ENCODE results near the gene GSTM3. TPM values are rescaled to one million over a fixed set of nuclear protein-coding genes. Genes with fewer than 3 reads are reported as not detected.

The GSTM3 gene
- total and polyA plus RNA-seq, 2 of the 13 experiments (the other 11 are each of a cell fraction or from before 2014, with no cell fraction given), result 127 to 142 TPM

DNA sequence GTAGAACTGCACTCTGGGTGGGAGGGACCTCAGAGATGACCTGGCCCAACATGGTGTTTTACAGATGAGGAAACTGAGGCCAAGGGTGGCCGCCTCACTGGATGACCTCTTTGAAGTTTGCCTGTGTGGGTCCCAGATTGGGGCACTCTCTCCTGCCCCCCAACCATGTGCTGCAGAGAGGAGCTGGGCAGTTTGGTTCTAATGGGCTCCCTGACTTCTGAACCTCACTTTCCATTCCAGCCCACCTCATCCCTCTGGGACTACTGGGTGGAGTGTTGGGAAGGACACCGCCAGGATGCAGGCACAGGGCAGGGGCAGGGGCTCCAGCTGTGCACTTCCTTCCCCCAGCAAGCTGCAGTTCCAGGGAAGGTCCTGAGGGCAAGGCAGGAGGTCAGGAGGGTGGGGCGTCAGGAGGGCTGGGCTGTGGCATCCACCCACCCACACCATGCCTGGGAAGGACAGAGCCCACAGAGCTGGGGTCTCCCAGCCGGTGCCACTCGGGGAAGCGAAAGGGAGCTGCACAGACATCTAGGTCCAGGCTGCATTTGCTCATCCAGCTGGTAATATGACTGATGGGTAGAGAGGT, 33.2 kb upstream of the GSTM3 start:
- H3K79me2 ChIP-seq (ENCODE audit: insufficient read depth, low read length), result no peaks in the 10 kb centered on the region
- CTCF ChIA-PET (ENCODE audit: low intra/inter-chr PET ratio, low total read pairs), result interaction anchor here (1.4 to 2.0 kb wide), 6 partner anchors 34 to 228 kb away, joined by 4 to 26 read pairs (median 9); partner anchors contain the start of genes AHCYL1 and GSTM3
- POLR2A ChIA-PET, result interaction anchor here (1.1 to 2.1 kb wide), 3 partner anchors 10 to 210 kb away, joined by 3 to 6 read pairs (median 6); partner anchors contain the start of genes AHCYL1 and EPS8L3
- H3K9me3 ChIP-seq (ENCODE audit: low read length), result no peaks in the 10 kb centered on the region
- H4K20me1 ChIP-seq (ENCODE audit: insufficient read depth, low read length), result no peaks in the 10 kb centered on the region
- H3K36me3 ChIP-seq (replicated peaks in 1 of 2; ENCODE audit: control insufficient read depth in 1 of 2, insufficient read depth in 2 of 2, low read length in 2 of 2), result no peaks in the 10 kb centered on the region
- no peak for ATAC-seq
- H3K27me3 ChIP-seq (ENCODE audit: control insufficient read depth in 1 of 2, insufficient read depth in 2 of 2, low read length in 2 of 2), result peaks cover 2 to 19% of the 10 kb centered on the region in 2 experiments; a peak in 3 of 5 replicates
- no peak overlapping the region for H2AFZ ChIP-seq (ENCODE audit: low read length)
- no peak for DNase-seq (ENCODE audit: low spot score)
- intact Hi-C loops (cut with micrococcal nuclease; ENCODE audit: unreplicated experiment) (loop anchor here (1.0 to 5.0 kb wide), 6 partner anchors 11 to 228 kb away; partner anchors contain the start of genes EPS8L3 and GSTM4), in situ Hi-C loops (cut with HindIII; ENCODE audit: extremely low pct_ligation_motif_present, low pct_unique_long_range_greater_than_20kb) (loop anchor here (5.0 kb wide), 3 partner anchors 57 to 227 kb away; partner anchors contain the start of gene GNAI3)
- peaks cover 42% of the 10 kb centered on the region for H3K4me1 ChIP-seq (ENCODE audit: insufficient read depth, low read length)
- no peak overlapping the region for H3K4me3 ChIP-seq (replicated peaks in 1 of 3; ENCODE audit: insufficient read depth in 1 of 3, low read depth in 2 of 3, low read length in 3 of 3)
- 78% methylated on average over 3 of the region's 6 CpGs for WGBS (ENCODE audit: low lambda C conversion rate)
- BruUV-seq (replicated peaks), result no TSS peak
- no peak for FAIRE-seq
- no peak overlapping the region for H3K4me2 ChIP-seq (ENCODE audit: low read depth, low read length)
- no peak overlapping the region for H3K27ac ChIP-seq (ENCODE audit: extremely low read length, insufficient read depth, low read length)
- H3K9ac ChIP-seq (ENCODE audit: insufficient read depth, low read depth, low read length), result no peak overlapping the region
- TF ChIP-seq ZC3H4 (CRISPR knock-in tag; IDR thresholded peaks at IDR 0.05; ENCODE audit: borderline replicate concordance) (no peak), FOXP1 (IDR thresholded peaks at IDR 0.05) (no peak), FOXP1 (CRISPR knock-in tag; IDR thresholded peaks at IDR 0.05) (no peak), NFKBIZ (CRISPR knock-in tag; IDR thresholded peaks at IDR 0.05) (no peak), ZNF709 (CRISPR knock-in tag; IDR thresholded peaks at IDR 0.05) (no peak), CHD4 (IDR thresholded peaks at IDR 0.05; ENCODE audit: borderline replicate concordance, low read length) (no peak), ZNF891 (CRISPR knock-in tag; IDR thresholded peaks at IDR 0.05) (0 out of 2 replicates have a peak, but pooled peaks have one; percentile 47), IRX3 (CRISPR knock-in tag; IDR thresholded peaks at IDR 0.05; ENCODE audit: borderline replicate concordance, low read depth) (no peak)
- TF ChIP-seq, protein P1, sequence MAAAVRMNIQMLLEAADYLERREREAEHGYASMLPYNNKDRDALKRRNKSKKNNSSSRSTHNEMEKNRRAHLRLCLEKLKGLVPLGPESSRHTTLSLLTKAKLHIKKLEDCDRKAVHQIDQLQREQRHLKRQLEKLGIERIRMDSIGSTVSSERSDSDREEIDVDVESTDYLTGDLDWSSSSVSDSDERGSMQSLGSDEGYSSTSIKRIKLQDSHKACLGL (CRISPR knock-in tag; IDR thresholded peaks at IDR 0.05), result 0 out of 2 replicates have a peak, but pooled peaks have one; percentile 14
- TF ChIP-seq, protein P2, sequence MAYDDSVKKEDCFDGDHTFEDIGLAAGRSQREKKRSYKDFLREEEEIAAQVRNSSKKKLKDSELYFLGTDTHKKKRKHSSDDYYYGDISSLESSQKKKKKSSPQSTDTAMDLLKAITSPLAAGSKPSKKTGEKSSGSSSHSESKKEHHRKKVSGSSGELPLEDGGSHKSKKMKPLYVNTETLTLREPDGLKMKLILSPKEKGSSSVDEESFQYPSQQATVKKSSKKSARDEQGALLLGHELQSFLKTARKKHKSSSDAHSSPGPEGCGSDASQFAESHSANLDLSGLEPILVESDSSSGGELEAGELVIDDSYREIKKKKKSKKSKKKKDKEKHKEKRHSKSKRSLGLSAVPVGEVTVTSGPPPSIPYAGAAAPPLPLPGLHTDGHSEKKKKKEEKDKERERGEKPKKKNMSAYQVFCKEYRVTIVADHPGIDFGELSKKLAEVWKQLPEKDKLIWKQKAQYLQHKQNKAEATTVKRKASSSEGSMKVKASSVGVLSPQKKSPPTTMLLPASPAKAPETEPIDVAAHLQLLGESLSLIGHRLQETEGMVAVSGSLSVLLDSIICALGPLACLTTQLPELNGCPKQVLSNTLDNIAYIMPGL (CRISPR knock-in tag; IDR thresholded peaks at IDR 0.05; ENCODE audit: borderline replicate concordance in 1 of 2, low read depth in 1 of 2), result peak in 1 of 2 experiments; percentile 12; a peak in 1 of 4 replicates
- TF ChIP-seq, protein P3, sequence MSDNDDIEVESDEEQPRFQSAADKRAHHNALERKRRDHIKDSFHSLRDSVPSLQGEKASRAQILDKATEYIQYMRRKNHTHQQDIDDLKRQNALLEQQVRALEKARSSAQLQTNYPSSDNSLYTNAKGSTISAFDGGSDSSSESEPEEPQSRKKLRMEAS (IDR thresholded peaks at IDR 0.05), result no peak
- TF ChIP-seq, protein P4, sequence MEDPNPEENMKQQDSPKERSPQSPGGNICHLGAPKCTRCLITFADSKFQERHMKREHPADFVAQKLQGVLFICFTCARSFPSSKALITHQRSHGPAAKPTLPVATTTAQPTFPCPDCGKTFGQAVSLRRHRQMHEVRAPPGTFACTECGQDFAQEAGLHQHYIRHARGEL (CRISPR knock-in tag; IDR thresholded peaks at IDR 0.05), result no peak
- TF ChIP-seq, protein P5, sequence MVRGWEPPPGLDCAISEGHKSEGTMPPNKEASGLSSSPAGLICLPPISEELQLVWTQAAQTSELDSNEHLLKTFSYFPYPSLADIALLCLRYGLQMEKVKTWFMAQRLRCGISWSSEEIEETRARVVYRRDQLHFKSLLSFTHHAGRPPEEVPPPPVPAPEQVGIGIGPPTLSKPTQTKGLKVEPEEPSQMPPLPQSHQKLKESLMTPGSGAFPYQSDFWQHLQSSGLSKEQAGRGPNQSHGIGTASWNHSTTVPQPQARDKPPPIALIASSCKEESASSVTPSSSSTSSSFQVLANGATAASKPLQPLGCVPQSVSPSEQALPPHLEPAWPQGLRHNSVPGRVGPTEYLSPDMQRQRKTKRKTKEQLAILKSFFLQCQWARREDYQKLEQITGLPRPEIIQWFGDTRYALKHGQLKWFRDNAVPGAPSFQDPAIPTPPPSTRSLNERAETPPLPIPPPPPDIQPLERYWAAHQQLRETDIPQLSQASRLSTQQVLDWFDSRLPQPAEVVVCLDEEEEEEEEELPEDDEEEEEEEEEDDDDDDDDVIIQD (CRISPR knock-in tag; IDR thresholded peaks at IDR 0.05; ENCODE audit: low read depth), result 0 out of 2 replicates have a peak, but pooled peaks have one; percentile 5
- TF ChIP-seq, protein P6, sequence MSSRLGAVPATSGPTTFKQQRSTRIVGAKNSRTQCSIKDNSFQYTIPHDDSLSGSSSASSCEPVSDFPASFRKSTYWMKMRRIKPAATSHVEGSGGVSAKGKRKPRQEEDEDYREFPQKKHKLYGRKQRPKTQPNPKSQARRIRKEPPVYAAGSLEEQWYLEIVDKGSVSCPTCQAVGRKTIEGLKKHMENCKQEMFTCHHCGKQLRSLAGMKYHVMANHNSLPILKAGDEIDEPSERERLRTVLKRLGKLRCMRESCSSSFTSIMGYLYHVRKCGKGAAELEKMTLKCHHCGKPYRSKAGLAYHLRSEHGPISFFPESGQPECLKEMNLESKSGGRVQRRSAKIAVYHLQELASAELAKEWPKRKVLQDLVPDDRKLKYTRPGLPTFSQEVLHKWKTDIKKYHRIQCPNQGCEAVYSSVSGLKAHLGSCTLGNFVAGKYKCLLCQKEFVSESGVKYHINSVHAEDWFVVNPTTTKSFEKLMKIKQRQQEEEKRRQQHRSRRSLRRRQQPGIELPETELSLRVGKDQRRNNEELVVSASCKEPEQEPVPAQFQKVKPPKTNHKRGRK (CRISPR knock-in tag; IDR thresholded peaks at IDR 0.05), result no peak

Data from HepG2 (cell line).